IMR-90 (cell line): ENCODE results near the gene GSK3B. TPM values are rescaled to one million over a fixed set of nuclear protein-coding genes. Genes with fewer than 3 reads are reported as not detected.

Experiments used
- ATAC-seq: fragments of 200-7000 bp; cut with Tn5 transposase; 2 replicates; pipeline ENCODE4 v1.9.1; 2020; ENCODE audit warnings: low read depth, mild to moderate bottlenecking, moderate library complexity
- BruUV-seq: library from RNA; stranded (reverse); fragments of 400-500 nt; replicated peaks from 2 replicates; lab custom pipeline; 2021; lab: Mats Ljungman, UMichigan
- CTCF ChIA-PET: fragments of 300-600 bp; formaldehyde crosslinking; extraction: SDS; loops from one replicate; lab custom pipeline; 2021; ENCODE audit warnings: antibody characterized with exemption; lab: Yijun Ruan, JAX
- POLR2A ChIA-PET: fragments of 300-600 bp; sonication (Branson Sonifier 250); formaldehyde crosslinking; loops from one replicate; lab custom pipeline; 2022; ENCODE audit warnings: antibody characterized with exemption; ENCODE audit not compliant: unreplicated experiment; lab: Charles Lee
- DNase-seq: peaks from one replicate; pipeline ENCODE4 v3.0.0; 2013
- H2AFZ ChIP-seq: replicated peaks from 2 replicates; pipeline ENCODE3; 2013; ENCODE audit warnings: low read length, mild to moderate bottlenecking; ENCODE audit not compliant: poor library complexity
- H2AK5ac ChIP-seq: 2 replicates; pipeline ENCODE4 v1.6.1; 2013; ENCODE audit warnings: low read depth, low read length, inconsistent platforms
- H2AK9ac ChIP-seq: replicated peaks from 2 replicates; pipeline ENCODE3; 2013; ENCODE audit warnings: mild to moderate bottlenecking, low read depth, low read length, moderate library complexity; ENCODE audit not compliant: poor library complexity
- H2BK120ac ChIP-seq: 2 replicates; pipeline ENCODE4 v1.6.1; 2013; ENCODE audit warnings: low read depth, low read length, inconsistent platforms
- H2BK15ac ChIP-seq: 3 replicates; pipeline ENCODE4 v1.6.1; 2013; ENCODE audit warnings: low read depth, low read length, inconsistent platforms
- H2BK20ac ChIP-seq: 2 replicates; pipeline ENCODE4 v1.6.1; 2013; ENCODE audit warnings: low read depth, mild to moderate bottlenecking, inconsistent platforms, low read length, moderate library complexity
- H2BK5ac ChIP-seq: 2 replicates; pipeline ENCODE4 v1.6.1; 2013; ENCODE audit warnings: mild to moderate bottlenecking, low read depth, low read length, inconsistent platforms; ENCODE audit not compliant: poor library complexity, severe bottlenecking
- H3K14ac ChIP-seq: replicated peaks from 2 replicates; pipeline ENCODE4 v1.6.1; 2013; ENCODE audit warnings: low read depth, low read length, inconsistent platforms
- H3K18ac ChIP-seq: 2 replicates; pipeline ENCODE4 v1.6.1; 2013; ENCODE audit warnings: low read depth, low read length, control low read depth
- H3K23ac ChIP-seq: 2 replicates; pipeline ENCODE4 v1.6.1; 2013; ENCODE audit warnings: low read depth, low read length, inconsistent platforms
- H3K27ac ChIP-seq: 2 replicates; pipeline ENCODE4 v1.5.1; 2013; ENCODE audit warnings: mild to moderate bottlenecking, control low read depth, low read length; ENCODE audit not compliant: insufficient read depth
- H3K27me3 ChIP-seq: 2 replicates; pipeline ENCODE4 v1.6.1; 2013; ENCODE audit warnings: low read length; ENCODE audit not compliant: control insufficient read depth, insufficient read depth
- H3K36me3 ChIP-seq: 2 replicates; pipeline ENCODE4 v1.6.1; 2013; ENCODE audit warnings: low read length, mixed read lengths; ENCODE audit not compliant: control insufficient read depth, insufficient read depth
- H3K4ac ChIP-seq: 2 replicates; pipeline ENCODE4 v1.6.1; 2013; ENCODE audit warnings: low read depth, low read length, inconsistent platforms
- H3K4me1 ChIP-seq: 2 replicates; pipeline ENCODE4 v1.6.1; 2013; ENCODE audit warnings: low read length, mixed read lengths; ENCODE audit not compliant: control insufficient read depth, insufficient read depth
- H3K4me2 ChIP-seq: 2 replicates; pipeline ENCODE4 v1.6.1; 2013; ENCODE audit warnings: low read depth, mild to moderate bottlenecking, control low read depth, low read length, moderate library complexity
- H3K4me3 ChIP-seq: 2 replicates; pipeline ENCODE4 v1.5.1; 2013; ENCODE audit warnings: low read depth, mild to moderate bottlenecking, control low read depth, low read length, moderate library complexity; ENCODE audit not compliant: insufficient read depth
- H3K56ac ChIP-seq: 2 replicates; pipeline ENCODE4 v1.6.1; 2013; ENCODE audit warnings: low read length, inconsistent platforms; ENCODE audit not compliant: insufficient read depth; ENCODE audit errors: extremely low read depth
- H3K79me1 ChIP-seq, 2 experiments: 2 replicates each; pipeline ENCODE4 v1.6.1; 2013; ENCODE audit warnings: low read length in 2 of 2, inconsistent platforms in 1 of 2, low read depth in 1 of 2
- H3K9ac ChIP-seq: 2 replicates; pipeline ENCODE4 v1.6.1; 2013; ENCODE audit warnings: low read depth, low read length, control low read depth
- H3K9me1 ChIP-seq: 2 replicates; pipeline ENCODE4 v1.6.1; 2013; ENCODE audit warnings: low read length, inconsistent platforms; ENCODE audit not compliant: insufficient read depth
- H3K9me3 ChIP-seq: 2 replicates; pipeline ENCODE4 v1.6.1; 2013; ENCODE audit warnings: low read length; ENCODE audit not compliant: control insufficient read depth, insufficient read depth
- H4K20me1 ChIP-seq: 2 replicates; pipeline ENCODE4 v1.6.1; 2013; ENCODE audit warnings: low read length, inconsistent platforms; ENCODE audit not compliant: insufficient read depth
- H4K5ac ChIP-seq: 2 replicates; pipeline ENCODE4 v1.6.1; 2013; ENCODE audit warnings: mild to moderate bottlenecking, low read depth, low read length, control low read depth
- H4K8ac ChIP-seq, 2 experiments: 2 replicates each; pipeline ENCODE4 v1.6.1; 2013; ENCODE audit warnings: low read depth in 2 of 2, low read length in 2 of 2, control low read depth in 1 of 2, inconsistent platforms in 1 of 2
- H4K91ac ChIP-seq: 2 replicates; pipeline ENCODE4 v1.6.1; 2013; ENCODE audit warnings: low read depth, low read length, inconsistent platforms; ENCODE audit not compliant: insufficient read depth
- POLR2A ChIP-seq: IDR thresholded peaks from 2 replicates; pipeline ENCODE4 v1.6.1; 2012; ENCODE audit warnings: mild to moderate bottlenecking, low read depth, low read length
- WGBS, 2 experiments: methylation state at CpG; one replicate each; pipeline versions ENCODE4 v1.1.5 to v1.1.7; 2013; ENCODE audit warnings: missing lambda C conversion rate in 2 of 2; ENCODE audit not compliant: insufficient read length in 1 of 2; ENCODE audit errors: extremely low coverage in 2 of 2; 5-methylcytosine and 5-hydroxymethylcytosine counted together
- dilution Hi-C: fragments of 300-500 bp; cut with HindIII; formaldehyde crosslinking; loops from one replicate; pipeline ENCODE4 v1.14.3; 2018; ENCODE audit warnings: low sequenced_read_pairs; ENCODE audit not compliant: unreplicated experiment
- in situ Hi-C: fragments of 300-500 bp; cut with MboI; formaldehyde crosslinking; loops from 3 replicates; pipeline ENCODE4 v1.14.3; 2019; ENCODE audit warnings: low sequenced_read_pairs, inconsistent platforms, mixed read lengths
- intact Hi-C: fragments of 100-400 bp; cut with micrococcal nuclease; formaldehyde crosslinking; loops from 2 replicates; pipeline ENCODE4 v1.10.0; 2022
- polyA plus RNA-seq, 3 experiments: library from polyadenylated mRNA; depleted of rRNA; stranded (reverse); fragments of >200 nt; gene quantifications; 2 replicates each; pipeline ENCODE4 v1.2.3, GENCODE V29; 2012; ENCODE audit warnings: low replicate concordance in 1 of 3
- total RNA-seq: library from RNA; depleted of rRNA; stranded (reverse); fragments of >200 nt; gene quantifications from 2 replicates; pipeline ENCODE4 v1.2.3, GENCODE V29; 2012

Gene GSK3B
- total and polyA plus RNA-seq, 2 of the 4 experiments (the other 2 are of a cell fraction) = 19.2 to 33.2 TPM

DNA sequence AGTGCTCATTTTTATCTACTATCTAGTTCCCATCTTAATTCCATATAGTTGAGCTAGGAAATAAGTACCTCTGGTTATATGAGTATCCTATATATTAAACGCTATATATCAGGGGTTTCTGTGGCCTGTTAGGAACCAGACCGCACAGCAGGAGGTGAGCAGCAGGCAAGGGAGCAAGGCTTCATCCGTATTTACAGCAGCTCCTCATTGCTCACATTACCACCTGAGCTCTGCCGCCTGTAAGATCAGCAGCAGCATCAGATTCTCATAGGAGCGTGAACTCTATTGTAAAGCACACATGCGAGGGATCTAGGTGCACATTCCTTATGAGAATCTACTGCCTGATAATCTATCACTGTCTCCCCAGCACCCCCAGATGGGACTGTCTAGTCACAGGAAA is 23.0 kb downstream of the GSK3B start:
- H2BK5ac ChIP-seq = no peak overlapping the region
- H2AK9ac ChIP-seq = no peak overlapping the region
- no peaks in the 10 kb centered on the region for H3K4me1 ChIP-seq
- no peak overlapping the region for H4K8ac ChIP-seq
- H3K23ac ChIP-seq = no peak overlapping the region
- DNase-seq = no peak
- no peak overlapping the region for H3K4ac ChIP-seq
- no peak for TF ChIP-seq POLR2A
- no peak overlapping the region for H4K91ac ChIP-seq
- ChIA-PET POLR2A (no interaction called here), CTCF (no interaction called here)
- no peak overlapping the region for H2AK5ac ChIP-seq
- ATAC-seq = no peak
- no peaks in the 10 kb centered on the region for H3K27me3 ChIP-seq
- peaks cover 2 to 54% of the 10 kb centered on the region in 2 experiments; a peak in 3 of 4 replicates for H3K79me1 ChIP-seq
- H3K18ac ChIP-seq = no peak overlapping the region
- peaks cover 8% of the 10 kb centered on the region; the same call in 1 of the 2 replicates for H3K9me1 ChIP-seq
- H3K36me3 ChIP-seq = peaks cover 2% of the 10 kb centered on the region
- in situ Hi-C loops = no loop called here
- H3K9ac ChIP-seq = no peak overlapping the region
- no peak overlapping the region for H2BK15ac ChIP-seq
- H3K4me2 ChIP-seq = no peak overlapping the region
- H2BK120ac ChIP-seq = no peak overlapping the region
- no peak overlapping the region for H3K56ac ChIP-seq
- no peak overlapping the region for H3K4me3 ChIP-seq
- no peak overlapping the region for H3K27ac ChIP-seq
- no peak overlapping the region for H2AFZ ChIP-seq
- no peak overlapping the region for H2BK20ac ChIP-seq
- no peak overlapping the region for H3K14ac ChIP-seq
- H3K9me3 ChIP-seq = no peaks in the 10 kb centered on the region
- 89% methylated on average over 3 of the region's 6 CpGs; no CpG with 5 or more reads in 1 of the 2 experiments for WGBS, 2 experiments
- dilution Hi-C loops = no loop called here
- peaks cover 87% of the 10 kb centered on the region for H4K20me1 ChIP-seq
- intact Hi-C loops = no loop called here
- no peak overlapping the region for H4K5ac ChIP-seq
- no TSS peak for BruUV-seq
